HG03354 (cell line): ENCODE data around the gene MPL.

Experiments
- ATAC-seq: cut with Tn5 transposase; IDR thresholded peaks from one replicate; pipeline ENCODE4 v1.9.1; 2021; ENCODE audit warnings: mild to moderate bottlenecking; ENCODE audit not compliant: unreplicated experiment, poor library complexity, severe bottlenecking

The MPL gene

DNA sequence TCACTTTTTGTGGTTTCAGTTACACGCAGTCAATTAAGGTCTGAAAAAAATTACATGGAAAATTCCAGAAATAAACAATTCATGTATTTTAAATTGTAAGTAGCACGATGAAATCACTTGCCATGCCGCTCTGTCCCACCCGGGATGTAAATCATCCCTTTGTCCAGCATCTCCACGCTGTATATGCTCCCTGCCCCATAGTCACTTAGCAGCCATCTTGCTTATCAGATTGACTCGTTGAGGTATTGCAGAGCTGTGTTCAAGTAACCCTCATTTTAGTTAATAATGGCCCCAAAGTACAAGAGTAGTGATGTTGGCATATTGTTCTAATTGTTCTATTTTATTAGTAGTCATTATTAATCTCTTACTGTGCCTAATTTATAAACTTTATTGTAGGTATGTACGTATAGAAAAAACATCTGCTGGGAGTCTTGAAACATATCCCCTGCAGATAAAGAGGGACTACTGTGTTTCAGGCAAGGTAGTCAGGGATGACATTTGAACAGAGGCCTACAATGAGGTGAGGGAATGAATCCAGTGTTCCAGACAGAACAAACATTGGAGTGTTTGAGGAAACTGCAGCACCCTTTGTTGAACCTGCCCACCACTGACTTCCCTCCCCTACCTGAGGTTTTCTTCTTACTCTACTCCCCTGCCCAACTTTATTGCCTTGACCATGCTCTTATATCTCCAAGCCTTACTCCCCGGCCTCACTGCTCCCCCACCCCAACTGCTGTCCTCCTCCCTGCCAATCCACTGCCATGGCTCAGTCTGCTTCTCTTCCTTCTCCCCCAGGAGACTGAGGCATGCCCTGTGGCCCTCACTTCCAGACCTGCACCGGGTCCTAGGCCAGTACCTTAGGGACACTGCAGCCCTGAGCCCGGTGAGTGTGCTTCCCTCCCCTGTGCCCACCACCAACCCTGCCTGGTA lies 14.1 kb downstream of the MPL start:
- no peak for ATAC-seq

DNA sequence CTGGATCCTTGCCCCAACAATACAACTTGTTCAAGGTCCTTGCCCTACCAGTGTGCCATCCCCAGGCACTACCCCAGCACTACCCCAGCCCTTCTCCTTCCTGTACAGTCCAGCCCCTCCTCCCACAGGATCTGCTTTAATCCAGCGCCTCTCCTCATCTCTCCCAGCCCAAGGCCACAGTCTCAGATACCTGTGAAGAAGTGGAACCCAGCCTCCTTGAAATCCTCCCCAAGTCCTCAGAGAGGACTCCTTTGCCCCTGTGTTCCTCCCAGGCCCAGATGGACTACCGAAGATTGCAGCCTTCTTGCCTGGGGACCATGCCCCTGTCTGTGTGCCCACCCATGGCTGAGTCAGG lies 14.7 kb downstream of the MPL start:
- no peak for ATAC-seq

DNA sequence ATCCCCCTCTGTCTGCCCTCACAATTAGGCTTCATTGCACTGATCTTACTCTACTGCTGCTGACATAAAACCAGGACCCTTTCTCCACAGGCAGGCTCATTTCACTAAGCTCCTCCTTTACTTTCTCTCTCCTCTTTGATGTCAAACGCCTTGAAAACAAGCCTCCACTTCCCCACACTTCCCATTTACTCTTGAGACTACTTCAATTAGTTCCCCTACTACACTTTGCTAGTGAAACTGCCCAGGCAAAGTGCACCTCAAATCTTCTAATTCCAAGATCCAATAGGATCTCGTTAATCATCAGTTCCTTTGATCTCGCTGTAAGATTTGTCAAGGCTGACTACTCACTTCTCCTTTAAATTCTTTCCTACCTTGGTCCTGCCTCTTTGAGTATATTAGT lies 15.3 kb downstream of the MPL start:
- no peak for ATAC-seq

DNA sequence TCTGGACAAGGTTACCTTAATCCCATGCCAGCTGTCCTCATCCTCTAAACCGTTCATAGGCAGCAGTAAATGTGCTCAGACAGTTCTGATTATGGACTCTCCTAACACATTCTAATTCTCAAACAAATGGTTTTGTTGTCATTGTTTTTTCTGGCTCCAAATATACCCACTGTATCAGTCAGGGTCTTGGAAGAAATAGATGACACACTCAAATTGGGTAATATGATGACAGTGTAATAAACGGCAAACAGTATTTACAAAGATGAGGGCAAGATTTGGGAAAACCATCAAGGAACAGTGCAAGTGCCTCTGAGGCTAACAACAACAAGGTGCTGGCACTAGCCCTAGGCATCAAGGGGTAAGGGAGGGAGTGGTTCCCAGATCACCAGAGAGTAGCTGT lies 16.9 kb downstream of the MPL start:
- no peak for ATAC-seq

DNA sequence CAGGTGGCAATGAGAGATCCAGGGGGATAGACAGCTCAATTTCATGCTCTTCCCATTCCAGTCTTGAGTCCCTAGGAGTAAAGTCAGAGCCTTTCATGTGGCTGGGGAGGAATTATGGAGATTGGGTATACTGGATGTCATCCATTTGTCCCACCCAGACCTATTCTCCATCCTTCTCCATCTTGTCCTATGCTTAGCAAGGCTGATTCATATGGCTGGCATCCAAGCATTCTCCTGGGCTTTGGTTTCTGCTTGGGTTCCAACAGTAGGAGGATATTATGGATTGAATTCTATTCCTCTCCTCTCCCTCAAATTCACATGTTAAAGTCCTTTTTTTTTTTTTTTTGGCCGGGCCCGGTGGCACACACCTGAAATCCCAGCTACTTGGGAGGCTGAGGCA lies 17.3 kb downstream of the MPL start:
- no peak for ATAC-seq

DNA sequence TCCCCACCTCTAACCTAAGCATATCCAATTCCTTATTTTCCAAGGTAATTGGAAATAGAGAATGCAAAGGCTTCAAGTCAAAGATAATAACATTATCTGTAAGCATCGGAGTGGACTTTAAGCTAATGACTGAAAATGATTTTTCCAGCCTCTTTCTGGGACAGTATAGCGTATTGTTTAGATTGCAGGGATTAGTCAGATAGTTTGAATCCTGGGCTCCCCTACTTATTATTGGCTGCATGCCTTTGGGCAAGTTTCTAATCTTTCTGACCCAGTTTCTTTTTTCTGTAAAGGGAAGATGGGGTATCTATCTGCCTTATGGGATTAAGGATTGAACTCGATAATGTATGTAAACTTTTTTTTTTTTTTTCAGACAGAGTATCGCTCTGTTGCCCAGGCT lies 19.6 kb downstream of the MPL start:
- ATAC-seq = no peak

DNA sequence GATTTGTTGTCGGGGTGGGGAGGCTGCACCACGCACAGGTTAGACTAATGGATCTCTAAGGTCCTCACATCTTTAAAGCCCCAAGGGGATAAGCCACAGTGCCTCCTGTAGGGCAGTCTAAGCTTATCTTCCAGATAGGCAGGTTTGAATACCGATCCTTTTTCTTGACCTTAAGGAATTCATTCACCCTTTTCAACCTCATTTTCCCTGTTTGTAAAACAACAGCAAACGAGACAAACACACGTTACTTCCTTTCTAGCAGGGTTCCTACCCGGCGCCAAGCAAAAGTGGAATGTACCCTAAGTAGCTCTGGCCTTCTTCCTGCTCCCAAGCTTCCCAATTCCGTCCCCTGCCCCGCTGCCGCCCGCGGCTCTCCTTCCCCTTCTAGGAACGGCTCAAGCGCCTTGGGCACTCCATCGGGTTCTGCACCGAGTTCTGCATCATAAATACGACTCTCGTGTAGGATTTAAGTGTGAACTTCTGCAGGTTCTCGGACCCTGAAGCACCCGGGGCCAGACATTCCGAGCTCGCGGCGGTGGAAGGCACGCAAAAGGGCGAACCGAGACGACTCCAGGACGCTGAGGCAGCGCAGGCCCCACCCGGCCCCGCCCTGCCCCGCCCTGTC lies 20.6 kb downstream of the MPL start:
- ATAC-seq = no peak

DNA sequence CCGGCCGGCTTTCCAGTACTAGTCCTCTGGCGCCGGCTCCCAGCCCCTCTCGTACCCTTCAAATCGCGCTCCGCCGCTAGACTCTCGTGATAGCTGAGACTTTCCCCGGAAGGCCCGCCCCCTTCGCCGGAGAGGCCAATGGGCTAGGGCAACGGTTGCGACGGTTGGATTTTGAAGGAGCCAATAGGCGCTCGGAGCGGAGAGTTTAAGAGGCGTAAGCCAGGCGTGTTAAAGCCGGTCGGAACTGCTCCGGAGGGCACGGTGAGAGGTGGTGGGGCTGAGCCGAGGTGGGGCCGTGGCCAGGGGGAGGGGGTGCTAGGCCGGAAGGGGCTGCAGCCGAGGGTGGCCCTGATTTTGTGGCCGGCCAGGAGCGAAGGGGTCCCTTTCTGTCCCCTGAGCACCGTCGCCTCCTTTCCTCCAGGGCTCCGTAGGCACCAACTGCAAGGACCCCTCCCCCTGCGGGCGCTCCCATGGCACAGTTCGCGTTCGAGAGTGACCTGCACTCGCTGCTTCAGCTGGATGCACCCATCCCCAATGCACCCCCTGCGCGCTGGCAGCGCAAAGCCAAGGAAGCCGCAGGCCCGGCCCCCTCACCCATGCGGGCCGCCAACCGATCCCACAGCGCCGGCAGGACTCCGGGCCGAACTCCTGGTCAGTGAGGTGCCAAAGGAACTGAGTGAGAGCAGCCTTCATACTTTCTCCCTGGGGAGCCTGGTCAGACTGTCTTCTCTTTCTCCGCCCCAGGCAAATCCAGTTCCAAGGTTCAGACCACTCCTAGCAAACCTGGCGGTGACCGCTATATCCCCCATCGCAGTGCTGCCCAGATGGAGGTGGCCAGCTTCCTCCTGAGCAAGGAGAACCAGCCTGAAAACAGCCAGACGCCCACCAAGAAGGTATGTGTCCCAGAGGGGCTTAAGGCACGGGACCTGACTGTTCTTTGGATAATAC lies 21.4 kb downstream of the MPL start, which contains the start of gene CDC20:
Gene CDC20, plus strand, starts transcription at position 236 of the 948 bp plus-strand sequence. Its CDS starts 235 bp downstream, at position 471.
- peak; percentile 95 for ATAC-seq

DNA sequence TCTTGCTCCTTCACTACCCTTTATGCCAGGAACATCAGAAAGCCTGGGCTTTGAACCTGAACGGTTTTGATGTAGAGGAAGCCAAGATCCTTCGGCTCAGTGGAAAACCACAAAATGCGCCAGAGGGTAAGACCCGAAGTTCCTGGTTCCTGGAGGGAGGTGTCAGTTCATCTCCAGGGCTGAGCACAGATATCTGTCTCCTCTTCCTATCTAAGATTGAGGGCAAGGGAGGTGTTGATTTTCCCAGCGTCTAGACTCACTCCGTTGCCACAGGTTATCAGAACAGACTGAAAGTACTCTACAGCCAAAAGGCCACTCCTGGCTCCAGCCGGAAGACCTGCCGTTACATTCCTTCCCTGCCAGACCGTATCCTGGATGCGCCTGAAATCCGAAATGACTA lies 22.1 kb downstream of the MPL start:
- no peak for ATAC-seq

DNA sequence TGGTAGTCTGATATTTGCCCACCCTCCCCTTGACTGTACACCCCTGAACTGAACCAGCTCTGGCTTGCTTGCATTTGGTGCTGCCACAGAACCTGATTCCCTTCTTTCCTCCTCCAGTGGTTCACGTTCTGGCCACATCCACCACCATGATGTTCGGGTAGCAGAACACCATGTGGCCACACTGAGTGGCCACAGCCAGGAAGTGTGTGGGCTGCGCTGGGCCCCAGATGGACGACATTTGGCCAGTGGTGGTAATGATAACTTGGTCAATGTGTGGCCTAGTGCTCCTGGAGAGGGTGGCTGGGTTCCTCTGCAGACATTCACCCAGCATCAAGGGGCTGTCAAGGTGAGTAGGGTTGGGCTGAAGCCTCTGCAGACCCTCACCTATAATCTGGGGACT lies 23.0 kb downstream of the MPL start:
- no peak for ATAC-seq

DNA sequence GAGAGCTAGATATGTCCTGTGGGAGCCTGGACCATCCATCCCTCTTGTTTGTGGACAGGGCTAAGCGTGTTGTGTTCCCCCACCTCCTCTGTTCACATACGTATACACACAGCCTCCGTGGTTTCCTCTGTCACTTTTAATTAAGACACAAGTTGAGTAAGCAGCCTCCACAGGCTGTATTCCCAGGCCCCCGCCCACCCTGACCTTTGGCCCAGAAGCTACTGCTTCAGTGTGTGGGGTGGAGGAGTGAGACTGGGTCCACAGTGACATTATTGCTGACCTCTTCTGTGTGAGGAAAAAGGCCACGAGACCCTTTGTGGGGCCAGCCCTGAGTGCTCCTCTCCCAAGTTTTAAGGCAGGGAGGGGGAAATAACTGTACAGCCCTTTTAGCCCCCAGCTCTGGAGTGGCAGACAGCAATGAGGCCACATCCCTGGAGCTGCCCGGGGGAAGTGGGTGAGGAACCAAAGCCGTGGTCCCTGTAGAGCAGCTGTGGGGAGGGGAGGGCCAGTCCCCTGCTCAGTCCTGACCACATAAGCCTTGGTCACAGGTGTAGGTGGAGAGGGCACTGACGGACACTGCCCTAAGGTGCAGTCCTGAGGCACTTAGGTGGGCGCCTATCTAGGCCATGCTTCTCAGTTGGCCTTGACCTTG lies 25.8 kb downstream of the MPL start:
- no peak for ATAC-seq

DNA sequence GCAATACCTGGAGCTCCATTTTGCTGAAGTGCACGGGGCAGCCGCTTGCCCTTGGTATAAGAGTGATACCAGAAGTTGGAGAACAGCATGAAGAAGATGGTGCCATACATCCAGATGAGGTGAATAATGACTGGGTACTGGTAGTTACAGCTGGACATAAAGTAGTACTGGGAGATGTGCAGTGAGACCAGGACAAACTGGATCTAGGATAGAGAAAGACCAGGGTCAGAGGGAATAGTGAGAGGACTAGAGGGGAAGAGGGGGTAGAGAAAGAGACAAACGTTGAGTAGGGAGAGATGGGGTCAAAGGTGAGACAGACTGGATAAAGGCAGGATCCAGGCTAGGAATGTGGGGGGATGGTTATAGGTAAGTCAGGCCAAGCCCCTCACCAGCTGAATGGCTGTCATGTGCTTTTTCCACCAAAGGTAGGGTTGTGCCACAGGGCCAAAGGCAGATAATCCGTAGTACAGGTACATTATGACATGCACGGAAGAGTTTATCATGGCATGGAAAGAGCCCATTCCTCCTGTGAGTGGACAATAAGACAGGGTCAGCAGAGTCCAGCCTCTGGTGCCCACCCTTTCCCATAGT lies 26.4 kb downstream of the MPL start:
- no peak for ATAC-seq

DNA sequence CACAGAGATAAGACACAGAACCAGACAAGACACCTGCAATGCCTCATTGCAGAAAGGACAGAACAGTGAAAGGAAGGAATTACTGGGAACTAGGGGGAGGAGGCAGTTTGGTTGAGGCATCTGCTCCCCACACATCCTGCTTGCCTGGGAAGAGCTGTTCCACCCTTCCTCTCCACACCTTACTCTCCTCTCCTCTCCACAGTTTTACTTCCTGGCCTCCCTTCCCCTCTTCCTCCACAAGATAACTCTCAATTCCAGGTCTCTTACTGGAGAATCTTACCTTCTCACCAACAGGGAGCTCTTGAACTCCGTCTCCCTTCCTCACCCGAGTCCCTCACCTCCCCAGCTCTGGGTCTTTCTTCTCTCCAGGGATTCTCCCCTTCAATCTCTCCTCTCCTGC lies 28.1 kb downstream of the MPL start:
- no peak for ATAC-seq

DNA sequence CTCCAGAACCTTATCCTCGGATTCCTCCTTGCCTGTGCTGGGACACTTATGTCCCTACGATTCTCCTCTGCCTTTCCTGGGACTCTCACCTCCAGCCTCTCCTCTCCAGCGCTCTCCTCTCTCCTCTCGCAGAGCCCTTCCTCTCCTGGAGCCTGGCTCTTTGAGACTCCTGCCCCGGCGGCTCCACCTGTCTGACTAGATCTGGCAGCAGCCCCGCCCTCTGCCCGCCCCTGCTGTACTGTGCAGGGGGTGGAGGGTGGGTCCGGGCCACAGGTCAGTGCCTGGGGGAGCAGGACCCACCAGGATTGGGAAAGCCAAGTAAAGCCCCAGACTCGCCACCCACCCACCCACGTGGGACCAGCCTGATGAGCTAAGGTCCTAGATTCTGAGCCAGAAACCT lies 28.6 kb downstream of the MPL start:
- ATAC-seq = no peak

DNA sequence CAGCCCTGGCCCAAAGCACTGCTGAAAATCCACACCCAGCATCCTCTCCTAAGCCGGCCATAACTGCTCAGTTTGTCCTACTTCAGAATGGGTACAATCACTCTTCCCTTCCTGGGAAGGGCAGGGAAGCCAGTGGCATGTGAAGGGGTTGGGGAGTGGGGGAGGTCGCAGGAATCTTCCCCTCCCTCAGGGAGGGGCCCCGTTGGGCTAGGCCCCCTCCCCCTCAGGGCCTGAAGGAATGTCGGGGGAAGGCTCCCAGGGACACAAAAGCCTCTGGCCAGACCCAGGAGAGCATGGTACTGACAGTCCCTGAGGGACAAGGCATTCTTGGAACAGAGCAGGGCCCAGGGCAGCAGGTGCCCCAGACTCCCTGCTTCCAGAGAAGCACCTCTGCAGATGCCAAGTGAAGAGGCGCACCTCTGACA lies 29.0 kb downstream of the MPL start:
- ATAC-seq = no peak

DNA sequence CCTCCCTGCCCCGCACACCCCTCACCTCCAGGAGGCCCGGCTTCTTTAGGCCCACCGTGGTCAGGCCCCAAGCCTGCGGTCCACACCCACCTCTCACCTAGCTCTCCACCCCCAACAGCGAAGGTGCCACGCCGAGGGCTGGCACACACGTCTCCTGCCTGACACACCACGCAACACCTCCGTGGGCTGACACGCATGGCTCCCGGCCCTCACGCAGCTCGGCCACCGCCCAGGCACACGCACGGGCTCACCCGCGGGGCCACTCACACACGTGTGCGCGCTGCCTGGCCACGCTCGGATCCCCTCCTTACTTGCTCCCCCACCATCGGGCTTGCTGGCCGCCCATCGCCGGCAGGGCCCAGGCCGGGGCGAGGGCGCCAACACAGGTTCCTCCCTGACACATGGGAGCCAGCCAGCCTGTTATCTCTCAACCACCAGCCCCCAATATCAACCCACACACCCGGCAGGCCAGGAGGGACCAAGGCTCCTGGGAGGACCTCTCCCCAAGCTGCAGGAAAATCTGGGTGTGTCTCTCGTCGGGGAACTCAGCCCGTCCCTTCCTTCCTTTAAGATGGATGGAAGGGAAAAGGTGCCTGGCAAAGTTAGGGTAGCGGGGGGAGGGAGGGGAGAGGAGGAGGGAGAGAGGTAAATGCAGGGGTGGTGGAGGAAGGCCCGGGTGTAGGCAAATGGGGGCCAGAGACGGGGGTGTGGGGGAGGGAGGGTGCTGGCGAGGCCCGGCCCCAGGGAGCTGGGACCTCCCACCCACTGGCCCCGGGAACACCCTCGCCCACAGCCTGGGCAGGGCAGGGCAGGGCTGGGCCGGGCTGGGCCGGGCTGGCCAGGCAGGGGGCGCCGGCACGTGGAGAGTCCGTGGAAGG lies 29.6 kb downstream of the MPL start:
- ATAC-seq = peak; percentile 47

DNA sequence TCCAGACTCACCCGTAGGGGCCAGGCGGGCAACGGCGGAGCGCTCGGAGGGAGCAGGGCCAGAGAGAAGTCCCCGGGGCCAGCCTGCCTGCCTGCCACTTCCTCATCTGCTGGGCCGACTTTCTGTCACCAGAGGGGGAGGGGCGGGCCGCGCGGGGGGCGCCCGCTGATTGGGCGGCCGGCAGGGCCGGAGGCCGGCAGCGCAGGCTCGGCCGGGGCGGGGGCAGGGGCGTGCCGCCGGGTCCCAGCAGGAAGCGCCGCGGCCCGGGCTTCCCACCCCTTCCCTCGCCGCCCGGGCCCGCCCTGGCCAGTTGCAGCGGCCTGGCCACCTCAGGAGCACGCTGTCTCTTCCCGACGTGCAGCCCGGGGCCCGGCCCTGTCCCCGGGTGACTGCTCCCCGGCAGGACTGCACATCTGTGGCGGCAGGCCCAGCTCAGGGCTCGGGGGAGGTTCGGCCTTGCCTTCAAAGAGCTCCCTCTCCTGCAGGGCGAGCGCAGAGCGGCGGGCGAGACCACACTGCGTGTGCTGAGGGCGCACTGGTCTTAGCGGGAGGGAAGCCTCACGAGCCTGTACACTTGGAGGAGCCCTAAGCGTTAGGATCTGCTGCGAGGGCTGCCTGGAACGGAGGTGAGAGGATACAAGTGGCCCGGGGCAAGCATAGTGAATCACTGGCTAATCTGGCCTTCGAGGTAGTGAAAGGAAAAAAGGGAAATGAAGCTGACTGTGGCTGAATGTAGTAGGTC lies 30.5 kb downstream of the MPL start, which contains the start of gene ELOVL1:
Gene ELOVL1, minus strand, starts transcription at position 108 of the 742 bp plus-strand sequence. CDS start 2,402 bp downstream, outside the sequence.
- ATAC-seq = peak; percentile 82

DNA sequence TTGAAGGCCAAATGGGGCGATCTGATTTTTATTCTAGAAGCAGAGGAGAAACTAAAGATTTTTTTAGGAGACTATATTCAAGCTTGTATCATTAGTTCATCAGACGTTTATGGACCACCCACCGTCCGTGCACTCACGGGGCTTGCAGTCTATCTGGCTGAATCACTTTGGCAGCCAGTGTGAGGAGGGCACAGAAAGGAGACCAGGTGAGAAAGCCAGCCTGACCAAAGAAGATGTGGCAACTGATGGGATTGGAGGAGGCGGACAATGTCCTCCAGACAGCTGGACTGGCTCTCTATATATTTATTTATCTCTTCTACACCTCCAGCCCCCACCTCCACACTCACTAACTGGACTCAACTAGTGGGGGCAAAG lies 31.0 kb downstream of the MPL start:
- no peak for ATAC-seq
